Testis (tissue), 2 donors: Measurements from ENCODE around the gene CCL26.

Experiments used
- CTCF ChIP-seq, 3 experiments: fragments of 450-650 bp in 2 of 3; fragments of 200-600 bp in 1 of 3; sonication (generic) in 1 of 3; IDR thresholded peaks; one replicate each; pipeline ENCODE4 v1.5.1; 2016 to 2019; ENCODE audit warnings: antibody characterized with exemption in 3 of 3, mild to moderate bottlenecking in 2 of 3, moderate library complexity in 1 of 3
- POLR2A ChIP-seq: fragments of 450-650 bp; IDR thresholded peaks from one replicate; pipeline ENCODE4 v1.6.1; 2017; ENCODE audit warnings: antibody characterized with exemption, mild to moderate bottlenecking, moderate library complexity

GRCh38 chr7:75820688-75821087 is 48.7 kb upstream of the CCL26 start:
- TF ChIP-seq CTCF (IDR thresholded peaks at IDR 0.05) (no peak), POLR2A (no peak)
